ENCODE measurements around the gene MRPL49. TPM values are rescaled to one million over a fixed set of nuclear protein-coding genes. Genes with fewer than 3 reads are reported as not detected.

MRPL49 gene
- total RNA-seq, 1 experiment from 2014 or later = 111 TPM

DNA sequence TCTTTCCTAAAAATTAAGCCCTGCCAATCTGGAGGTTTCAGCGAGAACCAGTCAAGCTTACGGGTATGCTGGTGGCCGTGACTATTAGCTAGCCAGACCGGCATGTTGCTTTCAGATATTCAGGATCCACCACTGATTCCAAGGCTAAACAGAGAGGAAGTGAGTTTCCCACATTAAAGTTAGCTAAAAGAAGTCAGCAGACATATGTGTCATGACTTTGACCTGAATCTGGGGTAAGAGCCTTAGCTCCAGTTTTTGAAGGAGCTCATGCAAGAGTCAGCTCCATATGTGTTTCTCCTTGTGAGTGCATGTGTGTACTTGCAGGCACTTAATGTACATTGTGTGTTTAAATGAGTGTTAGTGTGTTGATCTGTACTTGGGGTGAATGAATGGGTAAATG, 36.7 kb upstream of the MRPL49 start:
- Histone ChIP-seq H3K36me3 (ENCODE audit: control insufficient read depth, insufficient read depth, low read length) (peaks cover 7% of the 10 kb centered on the region), H3K4me1 (ENCODE audit: control insufficient read depth, insufficient read depth, low read length) (peaks cover 15% of the 10 kb centered on the region), H3K27me3 (ENCODE audit: control insufficient read depth, insufficient read depth, low read length) (no peaks in the 10 kb centered on the region), H3K4me3 (ENCODE audit: low read depth in 2 of 2, low read length in 2 of 2) (peak overlapping the region in 1 of 2 experiments; percentile 99; a peak in 2 of 4 replicates), H3K9me3 (ENCODE audit: control insufficient read depth, insufficient read depth, low read depth, low read length) (no peaks in the 10 kb centered on the region), H3K27ac (ENCODE audit: low read length) (no peak overlapping the region)
- TF ChIP-seq SIN3A (IDR thresholded peaks at IDR 0.05; ENCODE audit: borderline replicate concordance, insufficient read depth, low read depth, low read length) (no peak), TCF7L2 (IDR thresholded peaks at IDR 0.05; ENCODE audit: low read depth, low read length) (no peak), POLR2AphosphoS5 (IDR thresholded peaks at IDR 0.05; ENCODE audit: low read depth, low read length) (no peak)
- TF ChIP-seq, protein P1, sequence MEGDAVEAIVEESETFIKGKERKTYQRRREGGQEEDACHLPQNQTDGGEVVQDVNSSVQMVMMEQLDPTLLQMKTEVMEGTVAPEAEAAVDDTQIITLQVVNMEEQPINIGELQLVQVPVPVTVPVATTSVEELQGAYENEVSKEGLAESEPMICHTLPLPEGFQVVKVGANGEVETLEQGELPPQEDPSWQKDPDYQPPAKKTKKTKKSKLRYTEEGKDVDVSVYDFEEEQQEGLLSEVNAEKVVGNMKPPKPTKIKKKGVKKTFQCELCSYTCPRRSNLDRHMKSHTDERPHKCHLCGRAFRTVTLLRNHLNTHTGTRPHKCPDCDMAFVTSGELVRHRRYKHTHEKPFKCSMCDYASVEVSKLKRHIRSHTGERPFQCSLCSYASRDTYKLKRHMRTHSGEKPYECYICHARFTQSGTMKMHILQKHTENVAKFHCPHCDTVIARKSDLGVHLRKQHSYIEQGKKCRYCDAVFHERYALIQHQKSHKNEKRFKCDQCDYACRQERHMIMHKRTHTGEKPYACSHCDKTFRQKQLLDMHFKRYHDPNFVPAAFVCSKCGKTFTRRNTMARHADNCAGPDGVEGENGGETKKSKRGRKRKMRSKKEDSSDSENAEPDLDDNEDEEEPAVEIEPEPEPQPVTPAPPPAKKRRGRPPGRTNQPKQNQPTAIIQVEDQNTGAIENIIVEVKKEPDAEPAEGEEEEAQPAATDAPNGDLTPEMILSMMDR (IDR thresholded peaks at IDR 0.05) = no peak
- TF ChIP-seq, protein P2, sequence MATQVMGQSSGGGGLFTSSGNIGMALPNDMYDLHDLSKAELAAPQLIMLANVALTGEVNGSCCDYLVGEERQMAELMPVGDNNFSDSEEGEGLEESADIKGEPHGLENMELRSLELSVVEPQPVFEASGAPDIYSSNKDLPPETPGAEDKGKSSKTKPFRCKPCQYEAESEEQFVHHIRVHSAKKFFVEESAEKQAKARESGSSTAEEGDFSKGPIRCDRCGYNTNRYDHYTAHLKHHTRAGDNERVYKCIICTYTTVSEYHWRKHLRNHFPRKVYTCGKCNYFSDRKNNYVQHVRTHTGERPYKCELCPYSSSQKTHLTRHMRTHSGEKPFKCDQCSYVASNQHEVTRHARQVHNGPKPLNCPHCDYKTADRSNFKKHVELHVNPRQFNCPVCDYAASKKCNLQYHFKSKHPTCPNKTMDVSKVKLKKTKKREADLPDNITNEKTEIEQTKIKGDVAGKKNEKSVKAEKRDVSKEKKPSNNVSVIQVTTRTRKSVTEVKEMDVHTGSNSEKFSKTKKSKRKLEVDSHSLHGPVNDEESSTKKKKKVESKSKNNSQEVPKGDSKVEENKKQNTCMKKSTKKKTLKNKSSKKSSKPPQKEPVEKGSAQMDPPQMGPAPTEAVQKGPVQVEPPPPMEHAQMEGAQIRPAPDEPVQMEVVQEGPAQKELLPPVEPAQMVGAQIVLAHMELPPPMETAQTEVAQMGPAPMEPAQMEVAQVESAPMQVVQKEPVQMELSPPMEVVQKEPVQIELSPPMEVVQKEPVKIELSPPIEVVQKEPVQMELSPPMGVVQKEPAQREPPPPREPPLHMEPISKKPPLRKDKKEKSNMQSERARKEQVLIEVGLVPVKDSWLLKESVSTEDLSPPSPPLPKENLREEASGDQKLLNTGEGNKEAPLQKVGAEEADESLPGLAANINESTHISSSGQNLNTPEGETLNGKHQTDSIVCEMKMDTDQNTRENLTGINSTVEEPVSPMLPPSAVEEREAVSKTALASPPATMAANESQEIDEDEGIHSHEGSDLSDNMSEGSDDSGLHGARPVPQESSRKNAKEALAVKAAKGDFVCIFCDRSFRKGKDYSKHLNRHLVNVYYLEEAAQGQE (IDR thresholded peaks at IDR 0.05; ENCODE audit: insufficient read depth in 1 of 2, low read depth in 2 of 2, low read length in 1 of 2) = no peak
- BruUV-seq (replicated peaks) = no TSS peak
- CTCF ChIA-PET = interaction anchor here (0.9 kb wide), 1 partner anchor 26 kb away, joined by 5 read pairs; the partner anchor contains the start of gene TM7SF2
- no peak for DNase-seq (ENCODE audit: low read depth, low spot score)
- in situ Hi-C loops (cut with HindIII; ENCODE audit: low pct_unique_long_range_greater_than_20kb, low sequenced_read_pairs) = no loop called here
- POLR2A ChIA-PET = interaction anchor here (0.6 kb wide), 1 partner anchor 26 kb away, joined by 3 read pairs; no protein-coding TSS in a partner anchor
- intact Hi-C loops (cut with micrococcal nuclease; ENCODE audit: unreplicated experiment) = no loop called here
- no peak for ATAC-seq

DNA sequence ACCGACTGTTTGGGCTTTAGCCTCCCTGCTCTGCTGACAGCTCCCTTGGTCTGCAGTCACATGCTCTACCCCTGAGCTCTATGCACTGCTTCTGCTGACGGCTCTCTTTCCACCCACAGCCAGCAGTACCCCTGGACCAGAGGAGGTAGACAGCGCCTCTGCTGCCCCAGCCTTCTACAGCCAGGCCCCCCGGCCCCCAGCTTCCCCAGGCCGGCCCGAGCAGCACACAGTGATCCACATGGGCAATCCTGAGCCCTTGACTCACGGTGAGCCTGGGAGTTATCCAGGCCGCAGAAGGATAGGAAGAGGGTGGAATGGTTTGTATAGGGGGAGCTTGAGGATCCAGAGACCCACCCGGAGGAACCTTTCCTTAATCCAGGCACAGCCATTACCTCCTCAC, 35.3 kb upstream of the MRPL49 start:
- in situ Hi-C loops (cut with HindIII; ENCODE audit: low pct_unique_long_range_greater_than_20kb, low sequenced_read_pairs) = no loop called here
- intact Hi-C loops (cut with micrococcal nuclease; ENCODE audit: unreplicated experiment) = no loop called here
- BruUV-seq (replicated peaks) = no TSS peak
- peaks cover 15% of the 10 kb centered on the region for H3K4me1 ChIP-seq (ENCODE audit: control insufficient read depth, insufficient read depth, low read length)
- H3K9me3 ChIP-seq (ENCODE audit: control insufficient read depth, insufficient read depth, low read depth, low read length) = no peaks in the 10 kb centered on the region
- ATAC-seq (no peak), DNase-seq (ENCODE audit: low read depth, low spot score) (no peak)
- no peak overlapping the region for H3K27ac ChIP-seq (ENCODE audit: low read length)
- no peak overlapping the region for H3K4me3 ChIP-seq (ENCODE audit: low read depth in 2 of 2, low read length in 2 of 2)
- ChIA-PET CTCF (no interaction called here), POLR2A (no interaction called here)
- no peaks in the 10 kb centered on the region for H3K27me3 ChIP-seq (ENCODE audit: control insufficient read depth, insufficient read depth, low read length)
- H3K36me3 ChIP-seq (ENCODE audit: control insufficient read depth, insufficient read depth, low read length) = peaks cover 3% of the 10 kb centered on the region; the same call in 1 of the 2 replicates
- TF ChIP-seq SIN3A (IDR thresholded peaks at IDR 0.05; ENCODE audit: borderline replicate concordance, insufficient read depth, low read depth, low read length) (no peak), TCF7L2 (IDR thresholded peaks at IDR 0.05; ENCODE audit: low read depth, low read length) (no peak), POLR2AphosphoS5 (IDR thresholded peaks at IDR 0.05; ENCODE audit: low read depth, low read length) (no peak)
- TF ChIP-seq, protein P1 (IDR thresholded peaks at IDR 0.05) = no peak
- TF ChIP-seq, protein P2 (IDR thresholded peaks at IDR 0.05; ENCODE audit: insufficient read depth in 1 of 2, low read depth in 2 of 2, low read length in 1 of 2) = no peak

Data from Panc1 (cell line).